HG03442 (cell line): ENCODE data around the gene GRK5.

Experiments
- ATAC-seq: cut with Tn5 transposase; IDR thresholded peaks from one replicate; pipeline ENCODE4 v1.9.1; 2021; ENCODE audit warnings: mild to moderate bottlenecking, moderate library complexity; ENCODE audit not compliant: unreplicated experiment

GRK5 gene

DNA sequence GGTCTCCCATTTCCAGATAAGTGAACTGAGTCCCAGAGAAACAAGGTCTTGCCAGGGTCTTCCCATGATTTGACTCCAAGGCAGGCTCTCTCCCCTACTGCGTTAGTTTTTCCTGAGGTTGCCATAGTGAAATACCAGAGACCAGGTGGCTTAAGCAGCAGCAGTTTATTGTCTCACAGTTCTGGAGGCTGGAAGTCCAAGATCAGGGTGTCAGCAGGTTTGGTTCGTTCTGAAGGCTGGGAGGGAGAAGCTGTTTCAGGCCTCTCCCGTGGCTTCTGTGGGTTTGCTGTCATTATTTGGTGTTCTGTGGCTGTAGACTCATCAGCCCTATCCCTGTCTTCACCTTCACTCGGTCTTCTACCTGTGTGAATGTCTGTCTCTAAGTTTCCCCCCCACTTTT is 129.9 kb downstream of the GRK5 start:
- no peak for ATAC-seq

DNA sequence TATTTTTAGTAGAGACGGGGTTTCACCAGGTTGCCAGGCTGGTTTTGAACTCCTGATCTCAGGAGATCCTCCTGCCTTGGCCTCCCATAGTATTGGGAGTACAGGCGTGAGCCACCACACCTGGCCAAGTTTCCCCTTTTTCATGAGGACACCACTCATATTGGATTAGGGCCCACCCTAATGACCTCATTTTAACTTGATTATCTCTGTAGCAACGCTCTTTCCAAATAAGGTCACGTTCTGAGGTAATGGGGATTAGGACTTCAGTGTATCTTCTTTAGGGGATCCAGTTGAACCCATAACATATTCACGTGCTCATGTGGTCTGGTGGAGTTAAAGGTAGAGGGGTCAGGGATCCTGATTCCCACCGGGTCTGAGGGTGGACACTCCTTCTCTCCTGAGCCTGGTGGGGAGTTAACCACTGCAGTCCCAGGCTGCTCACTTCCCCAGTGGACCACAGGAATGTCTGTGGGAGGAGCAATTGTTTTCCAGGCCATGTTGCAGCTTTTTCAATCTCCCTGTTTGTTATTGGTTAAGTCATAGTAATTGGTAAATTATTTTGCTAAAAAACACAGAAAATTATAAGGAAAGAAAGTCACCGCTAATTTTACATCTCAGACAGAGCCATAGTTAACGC is 130.5 kb downstream of the GRK5 start:
- ATAC-seq: no peak

DNA sequence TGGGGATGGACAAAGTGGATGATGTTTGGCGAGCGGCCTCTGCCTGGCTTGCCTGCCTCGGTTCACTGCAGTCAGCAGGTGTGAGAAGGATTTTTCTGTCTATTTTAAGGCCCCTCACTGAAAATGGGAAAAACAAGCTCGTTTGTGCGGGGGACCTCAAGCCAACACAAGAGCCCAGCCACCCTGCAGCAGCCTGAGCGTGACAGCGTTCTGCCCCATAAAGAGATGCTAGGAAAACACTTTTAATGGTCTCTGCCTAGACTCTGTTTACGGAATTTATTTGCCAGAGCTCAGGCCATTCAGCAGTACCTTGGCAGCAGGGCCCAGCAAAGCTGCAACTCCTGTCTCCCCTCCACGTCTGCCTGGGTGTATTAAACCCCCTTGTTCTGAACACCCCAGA is 131.7 kb downstream of the GRK5 start:
- ATAC-seq: no peak

DNA sequence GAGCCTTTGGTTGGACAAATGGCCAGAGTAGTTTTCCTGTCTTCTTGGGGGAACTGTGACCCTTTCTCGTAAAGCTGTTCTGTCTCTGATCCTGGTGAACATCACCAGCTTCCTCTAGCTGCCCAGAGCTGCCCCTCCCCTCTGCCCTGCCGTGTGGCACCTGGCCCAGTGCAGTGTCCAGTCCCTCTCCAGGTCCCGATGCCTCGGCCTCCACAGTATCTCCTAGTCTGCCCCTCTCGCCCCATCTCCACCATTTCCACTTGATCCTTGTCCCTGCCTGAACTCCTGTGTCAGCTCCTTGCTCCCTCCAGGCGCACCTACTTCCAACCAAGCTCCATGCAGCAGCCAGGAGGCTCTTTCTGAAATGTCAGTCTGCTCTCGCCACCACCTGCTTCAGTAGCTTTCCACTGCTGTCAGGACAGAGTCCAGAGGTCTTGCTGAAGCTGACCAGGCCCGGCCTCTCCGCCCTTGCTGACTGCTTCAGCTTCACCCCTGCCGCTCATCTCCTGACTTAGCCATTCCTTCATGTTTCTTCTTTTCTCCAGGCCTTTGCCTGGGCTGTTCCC is 133.6 kb downstream of the GRK5 start:
- ATAC-seq: no peak

DNA sequence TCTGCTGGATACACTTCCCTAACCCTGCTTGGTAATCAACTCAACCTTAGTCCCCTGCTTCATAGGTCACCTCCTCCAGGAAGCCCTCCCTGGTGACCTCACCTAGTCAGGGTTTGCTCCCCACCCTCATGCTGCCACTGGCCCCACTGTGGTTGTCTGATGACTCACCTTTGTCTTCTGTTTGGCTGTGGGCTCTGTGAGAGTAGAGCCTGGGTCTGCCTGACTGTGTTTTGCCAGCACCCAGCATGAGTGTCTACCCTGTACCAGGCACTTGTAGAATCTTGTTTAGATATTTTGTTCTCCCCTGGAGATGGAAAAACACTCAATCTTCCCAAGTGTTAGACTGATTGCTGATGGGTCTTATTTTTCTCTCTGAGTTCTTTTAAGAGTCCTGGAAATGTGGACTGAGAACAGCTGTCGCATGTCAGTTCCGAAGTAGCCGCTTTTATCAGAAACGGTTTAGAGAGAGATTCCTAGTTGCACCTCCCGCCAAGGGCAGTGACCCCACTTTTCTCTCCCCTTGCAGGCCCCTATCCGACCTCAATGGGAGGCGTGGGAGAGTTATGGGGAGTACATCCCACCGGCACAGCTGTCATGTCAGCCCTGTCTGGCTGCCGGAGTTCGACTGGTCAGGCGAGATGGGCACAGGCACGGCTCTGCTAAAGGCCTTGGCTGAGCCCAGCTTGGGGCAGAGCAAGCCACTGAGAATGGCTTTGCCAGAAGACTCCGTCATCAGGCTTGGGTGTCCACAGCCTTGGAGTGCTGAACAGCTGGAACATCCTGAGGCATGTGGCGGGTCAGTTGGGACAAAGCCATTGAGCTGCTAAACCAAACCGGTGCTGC is 134.3 kb downstream of the GRK5 start:
- ATAC-seq: no peak

DNA sequence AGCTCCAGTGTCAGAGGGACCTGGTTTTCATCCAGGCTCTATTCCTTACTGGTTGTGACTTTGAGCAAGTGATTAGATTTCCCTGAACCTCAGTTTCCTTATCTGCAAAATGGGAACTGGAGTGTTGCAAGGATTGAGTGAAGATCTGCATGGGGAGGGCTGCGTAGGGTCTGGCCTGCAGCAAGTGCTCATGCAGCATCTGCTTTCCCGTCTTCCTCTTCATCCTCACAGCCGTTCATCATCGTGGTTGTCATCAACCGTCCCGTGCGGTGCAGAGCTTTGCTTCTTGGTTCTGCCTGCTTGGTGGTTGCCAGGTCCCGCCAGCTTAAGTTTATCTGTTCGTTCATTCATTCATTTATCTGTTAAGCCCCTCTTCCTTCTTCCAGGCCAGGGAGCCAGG is 135.0 kb downstream of the GRK5 start:
- no peak for ATAC-seq

DNA sequence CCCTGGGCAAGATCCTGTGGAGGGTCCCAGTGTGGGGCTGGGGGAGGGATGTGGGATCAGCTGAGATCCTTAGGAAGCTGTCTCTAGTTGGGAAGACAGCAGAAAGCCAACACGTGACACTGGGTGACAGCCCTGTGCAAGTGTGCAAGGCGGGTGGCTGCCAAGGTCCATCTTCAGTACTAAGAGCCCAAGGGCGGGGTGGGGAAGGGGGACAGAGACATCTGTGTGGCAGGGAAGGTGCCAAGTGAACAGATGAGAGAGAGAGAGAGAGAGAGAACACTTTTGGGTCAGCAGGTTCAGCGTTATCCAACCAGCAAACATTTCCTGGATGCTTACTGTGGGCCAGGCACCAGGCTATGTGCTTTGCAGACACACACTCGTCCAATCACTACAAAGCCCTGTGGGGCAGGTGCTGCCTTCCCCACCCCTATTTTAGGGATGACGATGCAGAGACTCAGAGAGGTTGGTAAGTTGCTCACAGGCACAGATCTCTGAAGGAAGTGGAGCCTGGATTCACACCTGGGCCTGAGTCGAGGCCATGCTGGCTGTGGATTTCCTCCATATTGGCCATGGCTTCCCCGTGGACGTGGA is 135.7 kb downstream of the GRK5 start:
- ATAC-seq: no peak

DNA sequence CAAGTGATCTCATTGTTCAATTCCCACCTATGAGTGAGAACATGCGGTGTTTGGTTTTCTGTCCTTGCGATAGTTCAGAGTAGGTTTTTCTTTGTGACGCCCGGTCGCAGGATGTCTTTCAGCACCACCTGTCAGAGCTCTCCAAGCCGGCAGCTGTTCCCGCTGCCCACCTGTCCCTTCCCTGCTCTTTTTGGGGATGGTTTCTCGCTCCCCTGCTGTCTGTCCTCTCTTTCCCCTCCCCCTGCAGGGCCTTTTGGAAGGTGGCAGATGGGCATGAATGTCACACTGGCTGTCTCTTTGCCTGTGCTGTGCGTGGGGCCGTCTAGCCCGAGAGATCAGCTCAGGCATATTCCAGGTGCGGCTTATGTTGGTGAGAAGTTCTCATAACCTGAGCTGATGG is 137.0 kb downstream of the GRK5 start:
- ATAC-seq: no peak

DNA sequence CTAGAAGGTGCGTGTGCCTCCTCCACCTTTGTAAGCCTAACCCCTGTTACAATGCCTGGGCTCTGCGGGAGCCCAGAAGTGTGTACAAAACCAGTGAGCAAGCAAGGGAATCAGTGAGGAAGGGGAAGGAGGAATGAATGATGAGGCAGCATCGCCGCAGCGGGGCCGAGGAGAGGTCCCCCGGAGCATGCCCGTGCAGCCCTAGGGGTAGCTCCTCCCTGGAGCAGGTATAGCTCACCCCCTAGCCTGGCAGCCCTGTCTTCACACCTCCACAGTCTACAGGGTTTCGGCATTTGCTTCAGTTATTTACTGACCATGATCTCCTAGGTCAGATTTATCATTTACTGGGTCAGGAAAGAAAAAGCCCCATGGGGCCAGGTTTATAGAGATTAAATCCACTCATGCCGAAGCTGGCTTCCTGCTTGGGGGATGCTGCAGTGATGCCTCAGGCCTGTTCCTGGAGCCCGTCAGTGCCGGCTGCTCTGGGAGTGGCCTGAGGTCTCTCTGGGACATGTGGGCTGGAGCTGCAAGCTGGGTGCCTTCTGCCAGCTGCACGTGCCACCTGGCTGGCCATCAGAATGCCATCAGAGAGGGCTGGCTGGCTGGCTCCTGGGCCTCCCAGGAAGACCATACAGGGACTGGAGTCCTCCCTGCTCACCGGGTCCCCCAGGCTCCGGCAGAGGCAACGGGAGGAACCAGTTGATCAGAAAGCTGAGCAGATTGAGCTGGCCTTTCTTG is 138.9 kb downstream of the GRK5 start:
- ATAC-seq: no peak

DNA sequence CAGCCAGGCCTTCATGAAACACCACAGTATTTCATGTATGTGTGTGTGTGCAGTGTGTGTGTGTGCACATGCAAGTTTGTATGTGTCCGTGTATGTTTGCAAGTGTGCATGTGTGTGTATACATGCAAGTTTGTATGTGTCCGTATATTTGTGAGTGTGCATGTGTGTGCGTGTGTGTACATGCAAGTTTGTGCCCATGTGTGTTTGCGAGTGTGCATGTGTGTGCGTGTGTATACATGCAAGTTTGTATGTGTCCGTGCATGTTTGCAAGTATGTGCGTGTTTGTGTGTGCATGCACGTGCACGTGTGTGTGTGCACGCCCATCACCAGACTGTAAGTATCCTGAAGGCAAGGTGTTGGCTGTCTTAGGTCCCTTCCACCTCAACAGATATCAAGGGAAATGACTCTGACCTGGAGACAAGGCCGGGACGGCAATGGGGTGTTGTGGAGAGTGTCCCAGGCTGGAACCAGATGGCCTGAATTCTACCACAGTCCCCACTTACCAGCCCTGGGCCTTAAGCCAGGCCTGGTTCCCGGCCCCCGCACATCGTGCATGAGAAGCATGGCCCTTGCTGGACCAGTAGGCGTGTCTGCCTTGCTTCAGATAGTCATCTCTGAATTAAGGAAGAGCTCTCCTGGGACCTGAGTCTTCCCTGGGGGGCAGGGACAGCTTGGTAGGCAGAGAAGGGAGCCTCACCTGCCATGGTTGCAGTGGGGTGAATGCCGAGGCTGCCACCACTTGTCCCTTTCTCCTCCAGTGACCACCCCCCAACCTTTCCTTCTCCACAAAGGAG is 140.0 kb downstream of the GRK5 start:
- no peak for ATAC-seq

DNA sequence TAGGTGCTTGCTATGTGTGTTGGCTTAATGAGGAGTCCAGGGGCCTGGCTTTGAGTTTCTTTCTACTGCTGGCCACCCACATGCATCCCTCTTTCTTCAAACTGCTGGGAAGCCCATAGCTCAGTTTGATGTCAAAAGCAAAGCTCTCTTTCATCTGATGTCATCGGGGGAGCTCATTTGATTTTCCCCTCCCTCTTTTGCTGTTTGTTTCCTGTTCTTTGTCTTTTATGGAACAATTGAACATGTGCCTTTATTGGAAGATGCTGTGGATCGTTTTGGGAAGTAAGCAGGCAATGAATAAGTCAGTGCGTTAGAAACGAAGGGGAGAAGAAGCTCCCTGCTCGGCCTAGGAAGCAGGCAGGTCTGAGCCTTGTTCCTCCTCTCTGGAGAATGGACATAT is 140.7 kb downstream of the GRK5 start:
- ATAC-seq: no peak

DNA sequence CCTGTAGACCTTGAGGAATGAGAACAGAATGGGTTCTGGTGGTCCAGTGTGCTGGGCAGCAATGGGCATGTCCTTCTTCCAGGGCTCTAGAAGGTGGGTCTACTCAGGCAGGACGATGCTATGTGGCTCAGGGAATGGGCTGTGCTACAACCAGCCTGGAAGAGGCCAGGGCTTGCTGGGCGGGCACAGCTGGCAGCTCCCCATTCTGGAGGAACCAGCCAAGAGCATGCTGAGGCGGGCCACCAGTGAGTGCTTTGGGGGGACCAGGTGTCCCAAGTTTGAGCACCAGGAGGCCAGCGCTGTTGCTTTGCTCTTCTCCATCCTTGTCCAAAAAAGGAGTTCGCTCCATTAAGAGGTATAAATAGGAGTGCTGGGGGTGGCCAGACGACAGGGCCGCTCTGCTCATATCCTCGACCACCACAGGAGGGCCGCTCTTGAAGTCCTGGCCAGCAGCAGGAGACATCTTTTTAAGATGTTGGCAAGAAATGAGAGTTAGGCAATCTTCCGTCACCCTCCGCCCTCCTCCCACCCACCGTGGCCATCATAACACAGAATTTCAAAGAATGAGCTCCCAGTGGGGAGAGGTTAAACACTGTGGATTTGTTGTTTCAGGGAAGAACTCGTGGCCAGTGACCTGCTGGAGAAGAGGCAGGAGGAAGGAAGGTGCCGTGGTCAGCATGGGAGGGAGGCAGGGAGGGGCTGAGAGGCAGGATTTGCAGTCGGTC is 141.3 kb downstream of the GRK5 start:
- ATAC-seq: no peak

DNA sequence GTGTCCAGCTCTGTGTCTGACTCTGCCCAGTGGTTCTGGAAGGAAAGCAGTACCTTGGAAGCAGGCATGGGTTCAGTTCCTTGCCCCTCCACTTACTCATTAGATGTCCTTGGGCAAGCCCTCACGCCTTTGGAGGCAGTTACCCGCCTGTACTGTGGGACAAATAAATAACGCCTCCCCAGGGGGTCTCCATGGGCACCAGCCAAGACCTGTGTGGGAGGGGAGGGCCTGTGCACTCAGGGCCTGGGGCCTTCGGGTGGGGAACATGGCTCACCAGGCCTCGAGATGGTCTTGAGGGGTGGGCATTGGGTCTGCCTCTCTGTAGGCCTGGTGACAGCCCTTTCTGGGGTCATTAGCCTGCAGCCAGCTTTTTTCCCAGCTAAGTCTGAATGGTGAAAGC is 142.0 kb downstream of the GRK5 start:
- ATAC-seq: no peak

DNA sequence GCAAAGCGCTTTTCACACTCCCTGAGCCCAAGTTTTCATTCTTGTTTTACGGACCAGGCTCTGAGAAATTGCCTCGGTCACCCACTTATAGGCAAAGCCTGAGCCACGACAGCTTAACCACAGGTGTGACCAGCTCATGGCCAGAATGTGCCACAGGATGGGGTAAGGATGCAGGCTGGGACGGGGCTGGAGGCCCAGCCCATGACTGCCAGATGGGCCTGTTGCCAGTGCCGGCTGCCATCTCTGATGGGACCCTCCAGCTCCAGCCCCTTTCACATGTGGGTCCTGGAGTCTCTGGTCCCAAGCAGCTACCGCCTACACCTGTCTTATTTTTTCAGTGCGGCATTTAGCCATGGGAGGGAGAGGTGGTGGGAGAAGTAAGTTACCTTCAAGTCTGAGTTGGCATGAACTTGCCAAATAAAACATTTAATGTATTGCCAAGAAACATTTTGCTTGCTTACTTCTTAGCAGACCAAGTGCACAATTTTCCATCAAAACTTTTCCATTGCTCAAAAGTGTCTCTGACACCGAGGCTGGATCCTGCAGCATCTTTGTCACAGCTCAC is 142.6 kb downstream of the GRK5 start:
- no peak for ATAC-seq

DNA sequence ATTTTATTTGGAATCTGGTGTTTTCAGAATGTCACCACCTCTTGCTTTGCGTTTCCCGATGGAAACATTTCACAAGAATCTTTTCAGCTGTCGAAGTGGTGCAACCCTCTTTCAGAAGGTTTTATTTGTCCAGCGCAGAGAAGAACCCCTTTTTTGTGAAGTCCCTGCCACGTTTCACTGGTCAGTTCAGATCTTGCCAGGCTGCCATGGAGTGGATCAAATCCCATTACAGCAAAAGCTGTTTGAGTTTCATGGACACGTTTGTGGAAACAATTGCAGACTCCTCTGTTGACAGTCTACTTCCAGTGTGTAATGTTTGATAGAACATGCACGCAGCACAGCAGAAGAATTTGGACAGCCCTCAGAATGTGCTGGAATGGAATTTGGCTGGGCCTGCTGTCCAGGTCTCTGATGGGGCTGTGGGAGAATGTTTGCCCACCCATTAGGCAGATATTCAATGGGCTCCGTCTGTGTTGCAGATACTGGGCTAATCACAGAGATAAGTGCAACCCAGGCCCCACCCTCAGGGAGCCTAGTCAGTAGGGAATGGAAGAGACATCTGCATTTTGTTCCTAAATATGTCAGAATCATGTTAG is 143.2 kb downstream of the GRK5 start:
- no peak for ATAC-seq

DNA sequence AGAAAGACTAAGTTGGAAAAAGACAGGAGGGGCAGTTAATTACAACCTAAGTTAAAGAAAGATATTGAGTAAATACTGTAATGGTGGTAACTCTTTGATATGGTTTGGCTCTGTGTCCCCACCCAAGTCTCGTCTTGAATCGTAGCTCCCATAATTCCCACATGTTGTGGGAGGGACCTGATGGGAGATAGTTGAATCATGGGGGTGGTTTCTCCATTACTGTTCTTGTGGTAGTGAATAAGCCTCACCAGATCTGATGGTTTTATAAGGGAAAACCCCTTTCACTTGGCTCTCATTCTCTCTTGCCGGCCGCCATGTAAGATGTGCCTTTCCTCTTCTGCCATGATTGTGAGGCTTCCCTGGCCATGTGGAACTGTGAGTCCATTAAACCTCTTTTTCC is 143.8 kb downstream of the GRK5 start:
- ATAC-seq: no peak

DNA sequence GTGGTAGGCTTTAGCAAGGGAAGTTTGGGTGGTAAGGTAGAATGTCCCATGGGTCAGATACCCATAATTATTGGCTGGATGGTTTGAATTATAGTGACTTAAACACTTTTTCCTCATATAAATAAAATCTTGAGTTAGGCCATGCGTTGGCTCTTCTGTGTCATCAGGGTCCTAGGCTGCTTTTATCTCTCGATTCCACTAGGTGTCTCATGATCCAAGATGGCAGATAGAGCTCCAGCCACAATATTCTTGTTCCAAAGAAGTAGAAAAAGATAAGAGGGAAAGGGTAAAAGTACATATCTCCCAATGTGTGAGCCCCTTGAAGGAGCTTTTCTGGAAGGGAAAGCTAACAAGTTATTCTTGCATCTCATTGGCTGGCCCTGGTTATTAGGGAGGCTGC is 144.7 kb downstream of the GRK5 start:
- ATAC-seq: no peak

DNA sequence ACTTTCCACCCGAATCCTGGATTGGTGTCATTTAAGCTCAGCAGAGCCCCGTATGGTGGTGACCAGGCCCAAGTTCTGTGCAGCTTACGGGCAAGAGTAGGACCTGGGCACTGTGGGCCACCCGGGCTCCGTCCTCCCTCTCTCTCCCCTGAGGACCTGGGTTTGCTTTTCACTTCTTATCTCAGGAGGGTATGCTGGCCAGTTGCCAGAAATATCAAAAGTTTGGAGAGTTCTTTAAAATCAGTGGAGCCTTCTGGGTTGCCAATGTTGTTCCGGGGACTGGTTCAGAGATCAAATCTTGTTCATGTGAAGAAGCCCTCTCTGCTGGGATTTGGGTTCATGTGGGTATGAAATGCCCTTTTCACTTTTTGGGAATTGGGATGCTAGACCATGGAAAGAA is 145.4 kb downstream of the GRK5 start:
- ATAC-seq: no peak

DNA sequence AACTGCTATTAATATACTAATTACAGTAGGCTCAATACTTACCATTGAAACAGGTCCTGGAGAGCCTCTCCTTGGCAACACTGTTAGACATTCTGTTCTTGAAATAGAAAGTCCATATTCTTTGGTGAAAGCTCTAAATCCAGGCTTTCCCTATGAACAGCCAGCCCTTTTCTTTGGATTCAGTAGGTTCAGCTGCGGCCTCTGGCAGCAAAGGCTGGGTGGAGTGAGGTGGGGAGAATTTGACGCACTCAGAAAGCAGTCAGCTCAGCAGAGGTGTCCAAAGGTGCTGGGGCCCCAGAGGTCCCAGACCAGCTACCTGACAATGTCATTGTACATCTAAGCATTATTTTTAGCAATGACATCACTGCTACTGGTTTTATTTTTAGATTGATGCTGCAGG is 146.1 kb downstream of the GRK5 start:
- ATAC-seq: no peak
